SK-N-MC (cell line): Measurements from ENCODE around the gene GPR39.

Experiments
- DNase-seq: peaks from one replicate; pipeline ENCODE4 v3.0.0-alpha.2; 2011; ENCODE audit warnings: low read depth, low spot score
- H3K27ac ChIP-seq: fragments of 200-600 bp; sonication (generic); 2 replicates; pipeline ENCODE4 v1.5.1; 2016; ENCODE audit warnings: mixed run types
- H3K36me3 ChIP-seq: fragments of 200-600 bp; sonication (generic); 2 replicates; pipeline ENCODE4 v1.6.1; 2017; ENCODE audit warnings: antibody characterized with exemption, low read length, mixed read lengths; ENCODE audit not compliant: insufficient read depth
- H3K4me3 ChIP-seq: fragments of 200-600 bp; sonication (generic); 2 replicates; pipeline ENCODE4 v1.5.1; 2016
- H3K9ac ChIP-seq: fragments of 200-600 bp; sonication (generic); 2 replicates; pipeline ENCODE4 v1.8.0; 2017; ENCODE audit warnings: mixed run types, mixed read lengths; ENCODE audit not compliant: insufficient read length
- H3K9me3 ChIP-seq: fragments of 200-600 bp; sonication (generic); 2 replicates; pipeline ENCODE4 v1.6.1; 2017; ENCODE audit warnings: low read depth, mild to moderate bottlenecking, antibody characterized with exemption, low read length, moderate library complexity, mixed read lengths
- EZH2 ChIP-seq: fragments of 200-600 bp; sonication (generic); IDR thresholded peaks from one replicate; pipeline ENCODE4 v1.6.1; 2017; ENCODE audit warnings: antibody characterized with exemption
- FOXP2 ChIP-seq: optimal IDR thresholded peaks from 2 replicates; pipeline ENCODE3; 2011; ENCODE audit warnings: mild to moderate bottlenecking, moderate library complexity; ENCODE audit not compliant: insufficient read depth; ENCODE audit errors: extremely low read length, control extremely low read depth
- POLR2AphosphoS5 ChIP-seq: IDR thresholded peaks from 2 replicates; pipeline ENCODE4 v1.6.1; 2012; ENCODE audit warnings: mild to moderate bottlenecking, low read depth, low read length, borderline replicate concordance

GPR39 gene

GRCh38 chr2:132581991-132582738, 165.6 kb downstream of the GPR39 start:
- DNase-seq, result no peak
- H3K36me3 ChIP-seq, result no peaks in the 10 kb centered on the region
- H3K4me3 ChIP-seq, result no peak overlapping the region

GRCh38 chr2:132583666-132584360, 167.2 kb downstream of the GPR39 start:
- Histone ChIP-seq H3K4me3 (no peak overlapping the region), H3K9ac (no peak overlapping the region)
- no peak for TF ChIP-seq POLR2AphosphoS5
- TF ChIP-seq EZH2, result no peak

More at GRCh38 chr2:132581991-132582738, 165.6 kb downstream of the GPR39 start:
- Histone ChIP-seq H3K9ac (no peak overlapping the region), H3K9me3 (no peaks in the 10 kb centered on the region), H3K27ac (no peak overlapping the region)
- no peak for TF ChIP-seq EZH2
- TF ChIP-seq POLR2AphosphoS5, result no peak
- TF ChIP-seq FOXP2, result no peak

DNA sequence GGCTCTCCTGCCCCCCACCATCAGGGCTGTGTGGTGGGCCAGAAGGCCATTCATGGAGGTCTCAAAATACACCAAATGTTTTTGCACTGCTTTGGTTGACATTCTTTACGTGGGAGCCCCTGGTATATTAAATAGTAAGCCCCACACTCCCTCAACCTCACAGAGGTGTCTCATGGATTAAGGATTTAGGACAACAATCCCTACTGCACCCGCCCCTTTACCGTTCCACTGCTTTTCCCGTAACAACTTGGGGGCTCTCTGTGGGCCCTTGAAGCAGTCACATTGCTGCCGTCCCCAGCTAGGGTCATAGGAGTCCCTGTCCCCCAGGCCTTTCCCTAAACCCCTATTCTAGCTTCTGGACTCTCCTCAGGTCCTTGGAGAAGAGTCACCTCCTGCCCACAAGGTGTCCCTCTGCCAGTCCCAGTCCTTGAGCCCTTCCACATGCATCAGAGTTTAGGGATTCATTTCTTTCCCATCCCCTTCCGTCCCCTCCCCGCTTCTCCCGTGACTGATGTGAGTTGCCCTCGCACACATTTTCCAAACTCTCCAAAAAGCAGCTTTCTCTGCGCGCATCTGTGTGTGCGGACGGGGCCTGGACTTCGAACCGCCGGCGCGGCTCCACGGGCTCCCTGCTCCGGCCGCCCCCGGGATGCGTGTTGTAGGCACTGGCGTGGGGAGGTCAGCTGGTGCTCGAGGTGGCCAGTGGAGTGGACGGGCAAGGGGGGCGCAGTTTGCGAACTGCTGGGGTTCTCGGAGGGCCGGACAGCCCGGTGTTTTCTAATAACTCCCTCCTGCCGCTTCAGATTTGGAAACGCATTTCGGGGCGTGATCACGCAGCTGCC, 168.6 kb downstream of the GPR39 start:
- no peaks in the 10 kb centered on the region for H3K36me3 ChIP-seq

More at GRCh38 chr2:132583666-132584360, 167.2 kb downstream of the GPR39 start:
- Histone ChIP-seq H3K9me3 (no peaks in the 10 kb centered on the region), H3K27ac (no peak overlapping the region), H3K36me3 (no peaks in the 10 kb centered on the region)
- DNase-seq, result no peak

DNA sequence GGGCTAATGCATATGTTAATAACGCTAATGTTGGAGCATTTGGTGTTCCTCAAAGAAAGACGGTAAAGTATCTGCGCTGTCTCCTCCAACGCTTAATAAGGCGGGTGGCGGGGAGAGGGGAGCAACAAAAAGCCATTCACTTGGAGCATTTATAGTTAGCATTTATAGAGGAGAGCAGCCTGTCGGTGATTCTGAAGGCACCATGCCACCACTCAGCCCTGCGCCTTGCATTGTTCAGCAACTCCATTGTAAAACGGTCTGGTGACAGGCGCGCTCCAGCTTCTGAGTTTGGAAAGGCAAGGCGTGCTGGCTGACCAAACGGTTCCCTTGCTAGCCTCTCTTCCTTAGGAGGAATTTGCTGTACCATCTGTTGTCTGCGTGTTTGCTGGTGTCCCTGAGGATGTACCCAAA, 169.5 kb downstream of the GPR39 start:
- H3K36me3 ChIP-seq, result no peaks in the 10 kb centered on the region
- no peak overlapping the region for H3K9ac ChIP-seq
- H3K4me3 ChIP-seq, result no peak overlapping the region
- no peaks in the 10 kb centered on the region for H3K9me3 ChIP-seq
- no peak for TF ChIP-seq POLR2AphosphoS5
- TF ChIP-seq FOXP2, result no peak
- no peak for TF ChIP-seq EZH2
- DNase-seq, result no peak
- no peak overlapping the region for H3K27ac ChIP-seq

More for the DNA sequence above, 168.6 kb downstream of the GPR39 start:
- Histone ChIP-seq H3K27ac (no peak overlapping the region), H3K9ac (no peak overlapping the region), H3K4me3 (no peak overlapping the region), H3K9me3 (no peaks in the 10 kb centered on the region)
- no peak for DNase-seq
- TF ChIP-seq EZH2 (no peak), FOXP2 (no peak), POLR2AphosphoS5 (no peak)

- H3K9me3 ChIP-seq, result no peaks in the 10 kb centered on the region
- no peak overlapping the region for H3K27ac ChIP-seq
- H3K4me3 ChIP-seq, result no peak overlapping the region
- H3K36me3 ChIP-seq, result no peaks in the 10 kb centered on the region
- H3K9ac ChIP-seq, result no peak overlapping the region
- TF ChIP-seq FOXP2 (no peak), EZH2 (no peak), POLR2AphosphoS5 (no peak)
- DNase-seq, result no peak
Observed at GRCh38 chr2:132586835-132587234, 170.2 kb downstream of the GPR39 start.

DNA sequence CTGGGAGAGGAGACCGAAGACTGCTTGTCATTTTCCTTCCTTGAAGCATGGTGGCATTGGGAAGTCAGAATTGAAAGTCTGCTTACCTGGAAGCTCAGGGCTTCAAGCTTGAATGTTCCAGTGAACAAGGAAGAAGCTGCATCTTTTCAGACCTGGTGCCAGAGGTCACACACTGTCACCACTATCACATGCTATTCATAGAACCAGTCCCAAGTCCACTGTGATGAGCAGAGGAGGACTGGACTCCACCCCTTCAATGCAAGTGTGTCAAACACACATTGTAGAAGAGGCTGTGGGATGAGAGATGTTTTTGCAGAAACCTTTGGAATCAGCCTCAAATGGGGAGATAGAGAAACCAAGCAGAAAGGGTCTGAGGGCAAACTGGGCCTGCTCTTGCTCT, 172.0 kb downstream of the GPR39 start:
- DNase-seq, result no peak
- no peak overlapping the region for H3K9ac ChIP-seq
- no peak overlapping the region for H3K27ac ChIP-seq
- H3K9me3 ChIP-seq, result no peaks in the 10 kb centered on the region
- no peaks in the 10 kb centered on the region for H3K36me3 ChIP-seq
- no peak for TF ChIP-seq FOXP2
- TF ChIP-seq POLR2AphosphoS5, result no peak
- no peak overlapping the region for H3K4me3 ChIP-seq

DNA sequence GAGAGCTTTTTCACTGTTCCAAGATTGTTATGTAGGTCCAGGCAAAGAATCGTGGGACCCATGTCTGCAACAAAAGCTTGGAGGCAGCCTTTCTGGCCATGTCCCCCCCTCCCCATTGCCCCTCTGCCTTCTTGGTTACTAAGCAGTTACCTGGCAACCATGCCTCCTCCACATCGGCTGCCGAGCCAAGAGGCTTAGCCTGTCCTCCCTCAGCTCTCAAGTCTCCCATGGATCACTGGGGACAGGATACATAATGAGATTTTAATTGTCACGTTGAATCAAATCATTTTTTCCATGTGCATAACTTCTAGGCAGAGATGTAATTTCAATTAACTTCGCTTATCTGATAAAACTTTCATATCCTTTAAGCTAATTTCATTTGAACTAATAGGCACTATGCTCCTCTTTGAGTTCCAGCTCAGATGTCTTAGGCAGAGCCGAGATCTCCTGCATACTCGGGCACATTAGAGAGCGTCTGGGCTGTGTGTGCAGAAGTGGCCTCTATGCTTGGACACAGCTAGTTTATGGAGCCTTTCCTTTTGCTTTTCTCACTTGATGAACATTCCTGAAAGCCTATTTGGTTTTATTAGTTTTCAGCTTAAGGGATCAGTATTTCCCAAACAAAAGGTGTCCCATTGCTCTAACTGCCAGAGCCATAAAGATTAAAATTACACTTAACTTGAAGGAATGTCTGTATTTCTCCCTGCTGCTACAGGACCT, 172.7 kb downstream of the GPR39 start:
- Histone ChIP-seq H3K4me3 (no peak overlapping the region), H3K9me3 (no peaks in the 10 kb centered on the region), H3K27ac (no peak overlapping the region), H3K9ac (no peak overlapping the region), H3K36me3 (no peaks in the 10 kb centered on the region)
- no peak for TF ChIP-seq FOXP2
- TF ChIP-seq POLR2AphosphoS5, result no peak
- no peak for TF ChIP-seq EZH2
- no peak for DNase-seq
